GM19463 (cell line): ENCODE measurements around the gene RNF103.
"Not testable (repeated sequence)": the region's sequence is repeated elsewhere in the genome, so short reads cannot be mapped to it uniquely, and the experiment has no call there.

ENCODE experiments used
- ATAC-seq: cut with Tn5 transposase; IDR thresholded peaks from one replicate; pipeline ENCODE4 v1.9.1; 2021; ENCODE audit warnings: mild to moderate bottlenecking, moderate library complexity; ENCODE audit not compliant: unreplicated experiment

The RNF103 gene, protein sequence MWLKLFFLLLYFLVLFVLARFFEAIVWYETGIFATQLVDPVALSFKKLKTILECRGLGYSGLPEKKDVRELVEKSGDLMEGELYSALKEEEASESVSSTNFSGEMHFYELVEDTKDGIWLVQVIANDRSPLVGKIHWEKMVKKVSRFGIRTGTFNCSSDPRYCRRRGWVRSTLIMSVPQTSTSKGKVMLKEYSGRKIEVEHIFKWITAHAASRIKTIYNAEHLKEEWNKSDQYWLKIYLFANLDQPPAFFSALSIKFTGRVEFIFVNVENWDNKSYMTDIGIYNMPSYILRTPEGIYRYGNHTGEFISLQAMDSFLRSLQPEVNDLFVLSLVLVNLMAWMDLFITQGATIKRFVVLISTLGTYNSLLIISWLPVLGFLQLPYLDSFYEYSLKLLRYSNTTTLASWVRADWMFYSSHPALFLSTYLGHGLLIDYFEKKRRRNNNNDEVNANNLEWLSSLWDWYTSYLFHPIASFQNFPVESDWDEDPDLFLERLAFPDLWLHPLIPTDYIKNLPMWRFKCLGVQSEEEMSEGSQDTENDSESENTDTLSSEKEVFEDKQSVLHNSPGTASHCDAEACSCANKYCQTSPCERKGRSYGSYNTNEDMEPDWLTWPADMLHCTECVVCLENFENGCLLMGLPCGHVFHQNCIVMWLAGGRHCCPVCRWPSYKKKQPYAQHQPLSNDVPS

DNA sequence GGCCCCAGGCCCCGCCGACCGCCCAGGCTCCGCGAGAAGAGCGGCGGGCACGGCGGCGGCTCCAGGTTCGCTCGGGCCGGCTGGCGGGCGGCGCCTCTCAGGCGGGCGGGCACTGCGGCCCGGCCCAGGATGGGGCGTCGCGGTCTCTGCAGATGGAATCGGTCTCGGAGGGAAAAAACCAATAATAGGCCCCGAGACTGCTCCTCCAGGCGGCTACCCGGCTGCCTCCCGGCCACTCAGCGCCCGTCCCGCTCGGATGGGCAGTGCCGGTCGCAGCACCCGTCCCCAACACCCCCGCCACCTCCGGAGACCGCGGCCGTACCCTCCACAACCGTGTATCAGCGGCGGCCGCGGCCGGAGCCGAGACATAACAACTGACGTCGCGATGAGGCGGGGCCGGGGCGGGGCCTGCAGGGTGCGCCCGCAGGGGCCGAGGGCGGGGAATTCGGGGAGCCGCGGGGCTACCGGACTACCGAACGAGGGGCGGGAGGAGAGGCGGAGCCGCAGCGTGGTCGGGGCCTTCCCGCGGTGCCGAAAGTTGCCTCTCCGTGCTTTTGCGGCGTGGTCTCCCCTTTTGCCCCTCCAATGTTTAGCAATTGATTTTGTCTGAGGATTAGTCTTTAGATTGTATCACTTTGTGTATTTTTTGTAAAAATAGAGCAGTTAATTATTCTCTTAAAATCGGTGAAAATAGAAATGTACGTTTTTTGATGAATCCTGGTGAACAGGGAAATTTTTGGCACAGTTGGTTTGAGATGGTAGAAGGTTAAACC, at the start of gene RNF103:
RNF103 (minus strand) TSS at position 372 of the 773 bp plus-strand sequence. CDS start 979 bp downstream, outside the sequence.
- ATAC-seq, result peak; percentile 77

GRCh38 chr2:86673011-86673410, 49.3 kb upstream of the RNF103 start:
- ATAC-seq, result no peak

GRCh38 chr2:86672027-86672545, 48.4 kb upstream of the RNF103 start:
- ATAC-seq, result no peak

- no peak for ATAC-seq
These were observed 47.8 kb upstream of the RNF103 start for GRCh38 chr2:86671337-86671981.

GRCh38 chr2:86669323-86669722, 45.7 kb upstream of the RNF103 start:
- ATAC-seq, result not testable (repeated sequence)

DNA sequence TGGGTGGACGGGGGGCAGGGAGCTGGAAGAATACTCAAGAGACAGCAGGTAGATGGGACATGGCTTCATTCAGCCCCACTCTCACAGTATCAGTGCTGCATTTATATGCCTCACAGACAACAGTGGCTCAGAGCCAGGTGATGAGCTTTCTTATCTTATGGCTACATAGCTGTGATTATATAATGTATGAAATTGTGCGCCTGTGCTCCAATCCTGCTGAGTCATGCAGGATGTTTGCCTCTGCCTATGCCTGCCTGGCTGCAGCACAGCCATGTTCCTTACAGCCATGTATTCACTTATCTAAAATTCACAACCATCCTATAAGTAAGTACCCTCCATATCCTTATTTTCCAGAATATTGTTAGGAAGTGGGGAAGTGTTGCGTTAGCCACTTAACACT, 37.7 kb upstream of the RNF103 start:
- ATAC-seq, result no peak

GRCh38 chr2:86650188-86650587, 26.5 kb upstream of the RNF103 start:
- no peak for ATAC-seq

DNA sequence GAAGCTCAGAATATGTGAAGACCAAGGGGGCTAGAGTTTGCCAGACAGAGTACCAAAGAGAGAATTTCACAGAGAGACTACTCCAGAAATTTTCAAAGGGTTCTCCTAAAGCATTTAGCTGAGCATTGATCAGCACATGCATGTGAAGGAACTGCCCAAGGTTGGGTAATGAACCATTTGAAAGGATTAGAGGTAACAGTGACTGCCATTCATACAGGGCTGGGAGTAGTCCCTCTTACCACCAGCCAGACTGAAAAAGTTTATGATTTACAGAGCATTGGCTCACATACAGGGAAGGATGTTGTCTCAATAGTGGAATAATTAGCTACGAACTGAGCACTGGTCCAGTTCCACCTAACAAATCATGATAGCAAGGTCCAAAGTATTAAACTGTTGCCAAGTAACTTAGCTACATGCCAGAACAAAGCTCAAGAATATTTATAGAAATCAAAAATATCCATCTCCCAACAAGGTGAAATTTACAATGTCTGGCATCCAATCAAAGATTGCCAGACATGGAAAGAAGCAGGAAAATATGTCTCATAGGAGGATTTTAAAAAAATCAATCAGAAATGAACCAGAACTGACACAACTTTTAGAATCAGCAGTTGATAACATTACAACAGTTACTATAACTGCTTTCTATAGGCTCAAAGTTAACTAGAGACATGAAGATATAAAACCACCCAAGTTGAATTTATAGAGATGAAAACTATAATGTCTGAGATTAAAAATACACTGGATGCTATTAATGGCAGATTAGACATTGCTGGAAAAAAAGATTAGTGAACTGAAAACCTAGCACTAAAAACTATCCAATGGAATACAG, 25.7 kb upstream of the RNF103 start:
- no peak for ATAC-seq

DNA sequence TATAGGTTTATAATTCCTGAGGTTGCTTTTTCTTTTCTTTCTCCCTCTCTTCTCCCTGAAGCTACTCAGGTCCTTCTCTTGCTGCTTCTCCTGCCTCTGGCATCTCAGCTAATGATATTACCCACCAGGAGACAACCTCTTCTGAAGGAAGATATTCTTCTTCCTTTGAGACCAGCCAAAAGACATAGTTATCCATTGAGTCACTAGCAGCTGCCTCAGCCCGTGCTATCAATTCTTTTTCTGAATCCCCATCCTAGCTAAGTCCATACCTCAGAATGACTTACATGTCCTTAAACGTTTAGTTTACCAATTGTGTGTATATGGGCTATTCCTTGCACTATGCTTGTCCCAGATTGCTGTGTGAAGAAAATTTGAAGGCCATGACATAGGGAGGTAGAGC, 25.0 kb upstream of the RNF103 start:
- no peak for ATAC-seq

- ATAC-seq, result no peak
These were observed 23.2 kb upstream of the RNF103 start for GRCh38 chr2:86646865-86647264.

DNA sequence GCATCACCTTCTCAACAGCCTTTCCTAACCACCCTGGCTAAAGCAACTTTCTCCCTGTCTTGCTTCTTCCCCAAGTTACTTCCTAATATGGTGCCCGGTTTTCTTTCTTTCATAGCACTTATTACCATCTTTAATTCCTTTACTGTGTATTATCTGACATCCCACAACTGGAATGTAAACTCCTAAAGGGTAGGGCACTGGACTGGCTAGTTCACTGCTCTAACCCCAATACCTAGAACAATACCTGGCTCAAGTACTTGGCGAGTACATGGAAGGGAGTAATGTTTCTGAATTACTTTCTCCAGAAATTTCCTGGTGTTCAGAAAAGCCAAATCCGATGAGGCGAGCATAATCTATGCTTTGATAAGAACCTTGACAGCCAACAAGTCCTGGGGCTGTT, 22.7 kb upstream of the RNF103 start:
- no peak for ATAC-seq

DNA sequence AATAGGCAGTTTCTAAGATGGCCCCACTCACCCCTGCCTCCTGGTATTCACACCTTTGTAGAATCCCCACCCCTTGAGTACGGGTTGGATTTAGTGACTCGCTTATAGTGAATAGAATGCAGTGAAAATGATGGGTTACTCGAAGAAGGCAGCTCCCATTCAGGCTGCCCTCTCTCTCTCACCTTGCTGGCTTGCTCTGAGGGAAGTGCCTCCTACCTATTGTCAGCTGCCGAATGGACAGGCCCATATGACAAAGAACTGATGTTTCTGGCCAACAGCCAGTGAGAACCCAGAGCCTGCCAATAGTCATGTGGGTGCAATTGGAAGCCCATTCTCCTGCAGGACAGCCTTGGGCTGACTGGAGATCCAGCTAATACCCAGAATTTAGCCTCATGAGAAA, 22.1 kb upstream of the RNF103 start:
- ATAC-seq, result no peak

- no peak for ATAC-seq
These were observed 15.0 kb upstream of the RNF103 start for GRCh38 chr2:86638712-86639111.

- ATAC-seq, result no peak
These were observed 13.2 kb upstream of the RNF103 start for GRCh38 chr2:86636842-86637241.

DNA sequence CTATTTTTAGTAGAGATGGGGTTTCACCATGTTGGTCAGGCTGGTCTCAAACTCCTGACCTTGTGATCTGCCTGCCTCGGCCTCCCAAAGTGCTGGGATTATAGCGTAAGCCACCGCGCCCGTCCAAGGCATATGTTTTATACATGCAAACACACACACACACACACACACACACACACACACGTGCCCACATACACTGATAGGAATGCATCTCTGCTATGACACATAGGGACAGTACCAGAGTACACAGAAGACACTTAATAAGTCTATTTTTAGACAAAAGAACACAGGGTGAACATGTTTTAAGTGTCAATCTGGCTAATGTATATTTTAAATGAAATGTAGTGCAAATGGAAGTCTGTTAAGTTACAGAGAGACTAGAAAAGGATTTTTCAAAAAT, 10.7 kb upstream of the RNF103 start:
- ATAC-seq, result no peak

GRCh38 chr2:86633155-86633651, 9.5 kb upstream of the RNF103 start:
- no peak for ATAC-seq

DNA sequence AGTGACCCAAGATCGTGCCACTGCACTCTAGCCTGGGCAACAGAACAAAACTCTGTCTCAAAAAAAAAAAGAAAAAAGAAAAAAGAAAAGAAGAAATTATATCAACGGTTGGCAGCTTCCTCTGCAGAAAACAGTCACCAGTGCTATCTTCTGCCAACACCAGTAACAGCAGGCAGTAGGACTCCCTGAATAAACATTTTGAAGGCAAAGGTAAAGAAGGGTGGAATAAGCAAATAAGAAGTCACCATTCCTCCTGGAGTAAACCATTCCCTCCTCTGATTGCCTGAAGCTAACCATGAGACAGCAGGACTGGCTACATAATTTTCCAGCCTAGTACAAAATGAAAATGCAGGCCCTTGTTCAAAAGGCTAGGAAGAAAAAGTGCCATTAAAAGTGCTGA, 9.0 kb upstream of the RNF103 start:
- no peak for ATAC-seq

DNA sequence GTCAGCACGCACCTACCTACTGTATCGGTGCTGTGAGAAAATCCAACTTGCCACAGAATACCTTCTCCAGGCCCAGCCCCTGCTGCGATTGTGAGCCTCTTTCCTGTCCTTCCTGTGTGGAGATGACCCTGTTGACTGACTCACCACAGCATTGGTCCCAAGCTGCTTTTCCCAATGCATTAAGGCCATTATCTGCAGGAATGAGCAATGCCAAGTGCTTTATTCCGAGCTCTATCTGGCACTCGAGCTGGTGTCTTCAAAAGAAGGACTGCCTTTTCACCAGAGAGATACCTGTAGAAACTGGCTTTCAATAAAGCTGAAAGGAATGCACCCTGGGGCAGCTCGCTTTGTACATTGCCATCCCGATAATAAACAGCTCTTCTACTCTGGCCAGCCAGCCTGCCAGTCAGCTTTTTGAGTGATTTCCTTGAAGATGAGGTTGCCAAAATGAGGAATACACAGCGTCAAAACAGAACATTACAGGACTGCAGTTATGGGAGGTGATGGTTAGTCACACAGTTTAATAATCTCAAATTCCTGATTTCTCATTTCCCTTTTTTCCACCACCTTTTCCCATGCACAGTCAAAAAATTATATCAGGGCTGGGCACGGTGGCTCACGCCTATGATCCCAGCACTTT, 8.3 kb upstream of the RNF103 start:
- ATAC-seq, result no peak

DNA sequence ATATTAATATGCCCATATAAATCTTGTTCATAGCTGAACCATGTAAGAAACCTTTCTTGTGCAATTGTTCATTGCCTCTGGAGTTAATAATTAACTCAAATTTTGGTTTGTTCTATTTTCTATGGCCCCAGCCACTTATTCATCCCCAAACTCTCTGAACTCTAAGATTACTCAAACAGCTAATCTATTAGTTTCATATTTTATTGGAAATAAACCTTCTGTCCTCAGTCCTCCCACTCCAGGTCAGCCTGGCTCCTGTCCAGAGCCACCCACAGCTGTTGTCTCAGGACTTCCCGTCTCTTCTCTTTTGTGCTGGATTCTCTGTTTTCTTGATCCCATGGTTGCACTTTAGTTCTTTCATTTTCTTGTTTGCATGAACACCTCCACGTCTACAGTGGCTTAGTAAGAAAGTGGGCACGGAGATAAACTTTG, 4.4 kb upstream of the RNF103 start:
- ATAC-seq, result peak; percentile 33
